GM18951 (cell line): ENCODE results near the gene RFNG.

Experiments
- POLR2A ChIP-seq: IDR thresholded peaks from 4 replicates; pipeline ENCODE4 v1.6.1; 2011; ENCODE audit warnings: mild to moderate bottlenecking; ENCODE audit not compliant: insufficient read length, insufficient read depth; ENCODE audit errors: extremely low read depth
- in situ Hi-C: fragments of 300-500 bp; cut with MboI; formaldehyde crosslinking; loops from one replicate; pipeline ENCODE4 v1.12.0; 2022; ENCODE audit warnings: low sequenced_read_pairs, mixed read lengths, inconsistent platforms; ENCODE audit not compliant: unreplicated experiment

RFNG gene

DNA sequence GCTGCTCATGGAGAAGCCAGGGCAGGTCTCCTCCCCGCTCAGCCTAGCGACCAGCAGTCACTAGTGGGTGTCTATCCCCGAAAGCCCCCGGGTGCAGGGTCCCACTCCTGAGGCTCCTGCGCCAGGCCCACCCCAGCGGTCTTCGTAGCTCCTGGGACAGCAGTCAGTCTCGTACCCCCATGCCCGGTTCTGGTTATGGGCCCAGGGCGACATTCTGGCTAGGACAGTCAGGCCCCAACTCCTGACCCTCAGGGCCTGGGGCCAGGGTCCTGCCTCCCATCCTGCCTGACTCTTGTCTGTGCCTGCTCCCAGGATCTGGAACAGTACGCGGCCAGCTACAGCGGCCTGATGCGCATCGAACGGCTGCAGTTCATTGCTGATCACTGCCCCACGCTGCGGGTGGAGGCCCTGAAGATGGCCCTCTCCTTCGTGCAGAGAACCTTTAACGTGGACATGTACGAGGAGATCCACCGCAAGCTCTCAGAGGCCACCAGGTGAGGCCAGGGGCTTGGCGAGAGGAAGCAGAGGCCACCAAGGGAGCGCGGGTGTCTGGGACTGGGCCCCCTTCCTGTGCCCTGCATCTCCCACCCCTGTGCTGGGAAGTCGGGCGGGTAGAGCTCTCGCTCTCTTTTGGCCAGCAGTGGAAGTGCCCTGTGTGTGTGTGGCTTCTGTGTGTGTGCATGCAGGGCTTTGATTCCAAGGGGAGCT, 2.1 kb upstream of the RFNG start:
- TF ChIP-seq POLR2A, result no peak
- in situ Hi-C loops, result no loop called here

DNA sequence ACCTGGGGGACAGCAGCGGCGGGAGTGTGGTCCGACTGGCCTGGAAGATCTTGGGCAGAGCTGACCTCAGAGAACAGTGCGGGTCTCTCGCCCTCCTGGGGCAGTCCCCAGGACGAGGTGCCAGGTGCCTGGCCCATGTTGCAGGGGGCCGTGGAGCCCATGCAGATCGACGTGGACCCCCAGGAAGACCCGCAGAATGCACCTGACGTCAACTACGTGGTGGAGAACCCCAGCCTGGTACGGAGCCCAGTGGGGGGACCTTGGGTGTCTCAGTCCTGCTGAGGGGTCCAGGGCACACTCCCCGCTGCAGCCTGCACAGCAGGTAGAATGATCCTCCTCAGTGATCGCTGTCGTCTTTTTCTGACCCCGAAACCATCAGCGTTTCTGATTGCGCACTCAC, 1.5 kb upstream of the RFNG start:
- in situ Hi-C loops, result no loop called here

DNA sequence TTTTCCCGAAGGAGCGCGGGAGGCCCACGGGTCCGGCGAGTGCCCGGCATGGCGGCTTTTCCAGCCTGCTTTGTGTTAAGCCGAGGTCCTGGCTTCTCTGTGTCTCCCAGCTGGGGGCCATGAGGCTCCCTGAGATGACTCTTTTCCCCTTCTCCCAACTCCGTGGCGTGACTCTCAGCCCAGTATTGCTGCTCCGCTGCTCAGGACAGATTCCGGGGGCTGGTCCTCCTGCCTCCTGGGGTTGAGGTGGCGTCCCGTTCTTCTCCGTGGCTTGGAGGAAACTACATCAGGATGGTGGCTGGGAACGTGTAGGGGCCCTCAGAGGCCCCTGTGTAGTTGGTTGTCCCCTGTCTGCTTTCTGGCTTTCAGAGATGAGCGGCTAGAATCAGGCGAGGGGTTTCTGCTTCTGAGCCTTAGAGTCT, 1.0 kb upstream of the RFNG start:
- TF ChIP-seq POLR2A, result no peak
- in situ Hi-C loops, result no loop called here

More for the DNA sequence above, 1.5 kb upstream of the RFNG start:
- no peak for TF ChIP-seq POLR2A

DNA sequence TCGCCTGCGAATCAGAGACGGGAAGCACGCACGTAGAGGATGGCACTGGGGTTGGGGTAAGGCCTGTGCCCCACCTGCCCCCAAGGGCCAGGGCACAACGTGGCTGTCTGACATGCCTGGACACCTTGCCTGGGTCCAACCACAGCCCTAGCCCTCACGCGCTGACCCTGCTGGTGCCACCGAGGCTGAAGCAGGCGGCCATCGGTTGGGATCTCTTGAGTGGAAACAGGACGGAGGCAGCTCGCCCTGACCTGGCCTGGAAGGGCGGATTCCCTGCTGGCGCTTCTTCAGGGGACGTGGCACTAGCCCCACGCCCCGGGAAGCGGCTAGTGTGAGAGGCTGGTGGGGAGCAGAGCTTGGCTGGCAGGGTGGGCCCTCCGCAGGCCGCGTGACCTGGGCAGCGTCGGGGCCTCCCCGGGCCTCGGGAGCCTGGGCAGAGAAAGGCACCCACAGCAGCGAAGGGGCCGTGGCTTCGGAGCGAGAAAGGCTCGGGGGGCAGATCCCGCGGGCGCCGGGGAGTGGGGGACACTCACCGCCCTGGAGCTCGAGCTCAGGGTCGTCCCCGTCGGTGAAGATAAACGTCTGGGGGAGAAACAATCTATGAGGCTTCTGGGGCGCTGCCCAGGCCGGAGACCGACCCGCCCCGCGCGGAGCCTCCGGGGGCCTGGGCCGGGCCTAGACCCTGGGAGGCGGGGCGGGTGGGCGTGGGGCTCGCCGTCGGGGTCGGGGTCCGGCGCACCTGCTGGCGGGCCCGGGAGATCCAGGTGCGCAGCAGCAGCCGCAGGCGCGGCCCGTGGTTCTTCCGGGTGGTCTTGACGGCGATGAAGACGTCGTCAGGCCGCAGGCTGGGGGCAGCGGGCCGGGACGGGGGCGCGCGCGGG, 610 bp downstream of the RFNG start:
- in situ Hi-C loops, result no loop called here

DNA sequence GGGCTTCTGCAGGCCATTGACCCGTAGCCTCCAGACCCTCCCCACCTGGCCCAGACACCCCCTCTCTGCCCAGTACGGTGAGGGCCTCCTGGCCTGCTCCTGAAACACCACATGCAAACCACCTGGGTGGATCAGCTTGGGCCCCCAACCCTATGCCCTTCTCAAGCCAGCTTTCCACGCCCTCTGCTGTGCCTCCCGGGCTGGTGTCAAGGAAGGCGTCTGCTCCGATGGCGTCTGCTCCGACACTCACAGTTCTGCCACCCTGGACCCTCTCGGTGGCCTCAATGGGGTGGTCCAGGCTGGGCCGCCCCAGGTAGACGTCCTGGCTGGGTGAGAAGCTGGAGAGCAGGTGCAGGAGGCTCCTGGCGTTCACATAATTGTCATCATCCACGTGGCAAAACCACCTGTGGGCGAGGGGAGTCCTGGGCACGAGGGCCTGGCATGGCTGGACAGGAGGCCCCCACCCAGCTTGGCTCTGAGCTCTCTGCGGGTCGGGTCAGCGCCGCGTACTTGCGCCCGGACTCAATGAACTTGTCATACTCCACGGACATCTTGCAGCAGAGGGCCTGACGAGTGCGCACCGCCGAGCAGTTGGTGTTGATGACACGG, 1.4 kb downstream of the RFNG start:
- in situ Hi-C loops, result no loop called here
- no peak for TF ChIP-seq POLR2A

More for the DNA sequence above, 610 bp downstream of the RFNG start:
- no peak for TF ChIP-seq POLR2A

DNA sequence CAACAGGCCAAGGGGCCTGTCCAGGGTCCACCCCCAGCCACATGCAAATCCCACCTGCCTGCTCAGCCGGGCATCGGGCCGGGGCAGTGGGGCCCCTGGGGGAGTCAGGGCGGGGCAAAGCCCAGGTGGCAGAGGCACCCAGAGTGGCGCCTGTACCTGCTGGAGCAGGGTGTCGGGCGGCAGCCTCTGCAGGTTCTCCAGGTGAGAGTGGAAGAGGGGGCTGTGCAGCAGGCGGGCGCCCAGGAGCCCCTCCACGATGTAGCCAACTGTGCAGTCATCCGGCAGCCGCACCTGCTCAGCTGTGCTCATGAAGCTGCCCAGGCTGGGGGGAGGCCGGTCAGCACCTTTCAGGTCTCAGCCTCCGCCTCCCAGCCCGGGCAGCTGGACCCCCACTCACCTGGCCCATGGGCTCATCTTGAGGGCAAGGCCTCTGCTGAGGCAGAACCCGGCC, 2.1 kb downstream of the RFNG start:
- in situ Hi-C loops, result loop anchor here (25.0 kb wide), 1 partner anchor 113 kb away; no protein-coding TSS in a partner anchor
- TF ChIP-seq POLR2A, result no peak

DNA sequence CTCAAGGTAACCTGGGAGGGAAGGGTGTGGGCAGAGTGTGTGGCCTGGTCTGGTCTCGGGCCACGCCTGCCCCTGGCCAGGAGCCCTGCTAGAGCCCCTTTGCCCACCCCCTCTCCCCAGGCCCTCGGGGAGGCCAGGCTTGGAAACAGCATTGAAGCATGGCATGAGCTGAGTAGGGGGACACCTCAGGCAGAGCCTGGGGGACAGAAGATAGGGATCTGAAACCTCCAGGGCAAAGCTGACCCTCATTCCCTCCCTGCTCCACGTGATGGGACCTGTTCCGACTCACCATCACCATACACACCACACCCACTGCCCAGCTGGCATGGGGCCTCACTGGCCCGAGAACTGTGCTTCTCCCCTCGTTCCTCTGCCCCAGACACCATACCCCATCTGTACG, 2.5 kb downstream of the RFNG start:
- in situ Hi-C loops, result loop anchor here (25.0 kb wide), 1 partner anchor 113 kb away; no protein-coding TSS in a partner anchor
- TF ChIP-seq POLR2A, result no peak

DNA sequence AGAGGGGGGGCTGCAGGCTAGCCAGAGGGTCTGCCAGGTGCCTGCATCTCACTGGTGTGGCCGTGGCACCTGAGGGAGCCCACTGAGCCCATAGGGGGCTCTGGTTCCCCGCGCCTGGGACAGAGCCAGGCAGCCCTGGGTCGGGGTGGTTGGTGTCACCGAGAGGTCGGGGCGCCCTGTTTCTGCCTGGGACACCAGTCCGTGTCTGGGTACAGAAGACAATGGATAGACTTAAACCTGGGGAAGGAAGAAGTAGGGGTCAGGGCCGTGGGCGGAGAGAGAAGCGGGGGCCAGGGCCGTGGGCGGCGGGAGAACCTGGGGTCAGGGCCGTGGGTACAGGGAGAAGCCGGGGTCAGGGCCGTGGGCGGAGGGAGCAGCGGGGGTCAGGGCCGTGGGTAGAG, 3.0 kb downstream of the RFNG start:
- no peak for TF ChIP-seq POLR2A
- in situ Hi-C loops, result loop anchor here (25.0 kb wide), 1 partner anchor 114 kb away; no protein-coding TSS in a partner anchor

DNA sequence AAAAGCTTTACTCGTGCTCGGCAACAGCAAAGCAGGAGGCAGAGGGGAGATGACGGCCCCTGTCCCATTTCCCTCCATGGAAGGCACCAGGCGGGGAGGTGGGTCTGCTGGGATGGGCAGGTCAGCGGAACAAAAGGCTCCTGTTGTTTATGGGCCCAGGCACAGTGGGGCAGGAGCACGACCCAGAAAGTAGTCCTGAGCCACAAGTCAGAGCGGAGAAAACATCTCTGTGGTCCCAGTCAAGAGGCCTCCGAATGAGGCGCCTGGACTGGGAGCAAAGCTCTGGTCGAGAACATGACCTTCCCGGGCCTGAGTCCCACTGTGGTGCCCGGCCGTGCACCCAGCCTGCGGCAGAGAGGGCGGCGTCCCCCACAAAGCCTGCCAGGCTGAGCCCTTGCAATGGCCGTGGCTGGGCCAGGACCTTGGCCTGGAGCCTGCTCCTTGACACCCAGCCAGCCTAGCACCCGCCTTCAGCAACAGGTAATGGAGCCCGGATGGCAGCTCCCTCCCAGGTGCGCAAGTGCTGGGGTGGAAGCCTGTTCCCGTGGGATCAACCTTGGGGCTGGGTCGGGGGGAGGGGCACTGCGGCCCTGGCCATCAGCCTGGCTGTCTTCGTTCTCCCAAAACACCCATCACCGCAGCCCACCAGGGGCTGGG, 3.6 kb downstream of the RFNG start:
- TF ChIP-seq POLR2A, result no peak
- in situ Hi-C loops, result loop anchor here (25.0 kb wide), 1 partner anchor 114 kb away; no protein-coding TSS in a partner anchor

DNA sequence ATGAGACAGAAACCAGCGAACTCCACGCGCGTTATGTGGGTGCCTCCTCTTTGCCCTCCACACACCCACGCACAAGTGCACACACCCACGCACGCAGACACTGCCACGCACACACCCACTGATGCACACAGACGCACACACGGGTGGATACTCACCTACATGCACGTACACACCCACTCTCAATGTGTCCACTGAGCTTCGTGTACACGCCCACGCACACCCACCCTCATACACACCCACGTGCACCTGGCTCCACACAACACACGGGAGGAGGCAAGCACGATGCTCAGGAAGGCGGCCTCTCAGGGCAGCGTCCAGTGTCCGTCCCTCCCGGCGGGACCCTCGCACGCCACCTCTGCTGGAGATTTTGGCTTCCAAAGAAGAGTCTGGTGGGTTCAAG, 4.2 kb downstream of the RFNG start:
- in situ Hi-C loops, result loop anchor here (25.0 kb wide), 1 partner anchor 115 kb away; no protein-coding TSS in a partner anchor
- no peak for TF ChIP-seq POLR2A

DNA sequence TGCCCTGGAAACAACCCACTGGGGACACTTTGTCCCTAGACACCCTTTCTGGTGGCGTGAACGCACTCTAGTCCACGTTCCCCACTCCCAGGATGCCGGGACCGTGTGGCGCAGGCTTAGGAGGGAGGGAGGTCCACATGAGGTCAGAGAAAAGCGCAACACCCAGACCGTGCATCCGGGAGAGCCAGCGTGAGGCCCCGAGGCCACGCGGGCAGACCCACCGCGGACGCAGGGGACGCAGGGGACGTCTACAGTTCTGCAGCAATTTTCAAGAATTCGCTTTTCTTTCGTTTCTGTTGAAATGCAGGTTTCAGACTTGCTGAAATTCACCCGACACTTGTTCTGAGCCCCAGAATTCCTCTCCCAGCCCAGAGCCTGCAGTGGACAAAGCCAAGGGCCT, 4.7 kb downstream of the RFNG start:
- TF ChIP-seq POLR2A, result no peak
- in situ Hi-C loops, result loop anchor here (25.0 kb wide), 1 partner anchor 115 kb away; no protein-coding TSS in a partner anchor

DNA sequence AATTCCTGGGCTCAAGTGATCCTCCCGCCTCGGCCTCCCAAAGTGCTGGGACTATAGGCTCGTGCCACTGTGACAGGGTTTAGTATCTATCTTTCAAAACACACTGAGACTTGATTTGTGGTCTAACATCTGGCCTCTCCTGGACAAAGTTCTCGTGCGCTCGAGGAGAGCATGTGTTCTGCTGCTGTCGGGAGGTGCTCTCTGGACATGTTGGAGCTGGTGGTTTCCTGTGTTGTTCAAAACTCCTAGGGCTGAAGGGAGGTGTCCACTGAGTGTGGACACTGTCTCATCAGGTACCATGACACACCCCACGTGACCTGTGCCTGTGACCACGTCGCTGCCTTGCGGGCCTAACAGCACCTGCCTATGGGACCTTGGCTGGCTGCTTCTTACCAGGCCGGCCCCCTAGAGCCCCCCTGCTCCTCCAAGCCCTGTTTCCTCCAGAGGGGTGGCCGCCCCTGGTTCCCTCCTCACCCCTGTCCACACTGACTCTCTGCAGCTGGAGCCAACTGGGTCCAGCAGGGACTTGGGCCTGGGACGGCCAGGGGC, 5.6 kb downstream of the RFNG start:
- in situ Hi-C loops, result loop anchor here (25.0 kb wide), 1 partner anchor 116 kb away; no protein-coding TSS in a partner anchor
- TF ChIP-seq POLR2A, result no peak
